A549 (cell line): ENCODE results near the gene SLC16A7. TPM values are rescaled to one million over a fixed set of nuclear protein-coding genes. Genes with fewer than 3 reads are reported as not detected.

Experiments used
- ATAC-seq, 2 experiments: fragments of 200-7000 bp in 1 of 2; fragments of >200 bp in 1 of 2; cut with Nextera tagmentation in 1 of 2; cut with Tn5 transposase in 1 of 2; 3 replicates each; pipeline versions ENCODE4 v1.8.0 to v1.9.1; 2018 to 2020; ENCODE audit warnings: mild to moderate bottlenecking in 1 of 2, moderate library complexity in 1 of 2
- CTCF ChIA-PET: fragments of 300-600 bp; sonication (Branson Sonifier 250); formaldehyde crosslinking; extraction: SDS; loops from one replicate; lab custom pipeline; 2021; ENCODE audit warnings: antibody characterized with exemption, inconsistent platforms; lab: Yijun Ruan, JAX
- POLR2A ChIA-PET: fragments of 350-600 bp; formaldehyde crosslinking; extraction: SDS; loops from one replicate; lab custom pipeline; 2021; ENCODE audit warnings: antibody characterized with exemption, inconsistent platforms; lab: Yijun Ruan, JAX
- DNase-seq, 2 experiments: peaks; one replicate each; pipeline versions ENCODE4 v3.0.0 to v3.0.0-alpha.2; 2011 to 2016; ENCODE audit warnings: low read depth in 1 of 2, low spot score in 1 of 2
- FAIRE-seq: peaks from 2 replicates; lab custom pipeline; 2011; peaks lifted over from hg19 to GRCh38; lab: Jason Lieb, UNC
- H3K27ac ChIP-seq, 2 experiments: fragments of >200 bp; sonication (Bioruptor Twin); formaldehyde crosslinking; 3 replicates each; pipeline ENCODE4 v1.5.1; 2016 to 2017
- H3K4me1 ChIP-seq: fragments of >200 bp; sonication (Bioruptor Twin); formaldehyde crosslinking; 3 replicates; pipeline ENCODE4 v1.6.1; 2016
- H3K4me2 ChIP-seq: fragments of >200 bp; sonication (Bioruptor Twin); formaldehyde crosslinking; 3 replicates; pipeline ENCODE4 v1.6.1; 2016
- H3K4me3 ChIP-seq: fragments of >200 bp; sonication (Bioruptor Twin); formaldehyde crosslinking; 3 replicates; pipeline ENCODE4 v1.5.1; 2016
- H3K9me3 ChIP-seq: fragments of >200 bp; sonication (Bioruptor Twin); formaldehyde crosslinking; 3 replicates; pipeline ENCODE4 v1.6.1; 2016
- CBX2 ChIP-seq: fragments of 200-600 bp; sonication (generic); IDR thresholded peaks from 2 replicates; pipeline ENCODE4 v1.6.1; 2016; ENCODE audit warnings: low read depth, mild to moderate bottlenecking, borderline replicate concordance
- CHD4 ChIP-seq: fragments of 200-600 bp; sonication (generic); IDR thresholded peaks from 2 replicates; pipeline ENCODE4 v1.6.1; 2016; ENCODE audit warnings: antibody characterized with exemption, mild to moderate bottlenecking, borderline replicate concordance
- CTCF ChIP-seq: fragments of >200 bp; sonication (Bioruptor Twin); formaldehyde crosslinking; IDR thresholded peaks from 3 replicates; pipeline ENCODE4 v1.5.1; 2016
- ELK1 ChIP-seq: fragments of 150-350 bp; IDR thresholded peaks from 2 replicates; pipeline ENCODE4 v1.6.1; 2014; ENCODE audit warnings: low read depth, mild to moderate bottlenecking, low read length
- EP300 ChIP-seq, 2 experiments: fragments of >200 bp; sonication (Bioruptor Twin); formaldehyde crosslinking; IDR thresholded peaks; 2 replicates in 1 of 2; 3 replicates in 1 of 2; pipeline ENCODE4 v1.6.1; 2016 to 2017
- ESRRA ChIP-seq: fragments of 150-350 bp; IDR thresholded peaks from 2 replicates; pipeline ENCODE4 v1.6.1; 2014; ENCODE audit warnings: mild to moderate bottlenecking, low read length, borderline replicate concordance
- FOSB ChIP-seq: fragments of 250-450 bp; sonication (Bioruptor Pico); IDR thresholded peaks from 2 replicates; pipeline ENCODE4 v1.5.0; 2020; ENCODE audit warnings: mild to moderate bottlenecking, moderate library complexity
- HDAC2 ChIP-seq: fragments of 200-600 bp; sonication (generic); IDR thresholded peaks from 2 replicates; pipeline ENCODE4 v1.6.1; 2016
- HEYL ChIP-seq: fragments of 250-450 bp; sonication (Bioruptor Pico); IDR thresholded peaks from 2 replicates; pipeline ENCODE4 v1.8.0; 2021; ENCODE audit warnings: mild to moderate bottlenecking, moderate library complexity
- HOXA7 ChIP-seq: fragments of 250-450 bp; sonication (Bioruptor Pico); IDR thresholded peaks from 2 replicates; pipeline ENCODE4 v1.5.0; 2020; ENCODE audit warnings: mild to moderate bottlenecking, moderate library complexity
- JUN ChIP-seq, 2 experiments: fragments of >200 bp; sonication (Bioruptor Twin); formaldehyde crosslinking; IDR thresholded peaks; 2 replicates in 1 of 2; 3 replicates in 1 of 2; pipeline ENCODE4 v1.6.1; 2016 to 2017
- KDM1A ChIP-seq: fragments of 200-600 bp; sonication (generic); IDR thresholded peaks from 2 replicates; pipeline ENCODE4 v1.6.1; 2016; ENCODE audit warnings: low read depth, mild to moderate bottlenecking
- KDM5A ChIP-seq: fragments of 200-600 bp; sonication (generic); IDR thresholded peaks from 2 replicates; pipeline ENCODE4 v1.6.1; 2016; ENCODE audit warnings: antibody characterized with exemption, mild to moderate bottlenecking
- MAFK ChIP-seq: fragments of 450-650 bp; IDR thresholded peaks from 2 replicates; pipeline ENCODE4 v1.6.1; 2014; ENCODE audit not compliant: partially characterized antibody
- MAX ChIP-seq: IDR thresholded peaks from 2 replicates; pipeline ENCODE4 v1.6.1; 2012
- MAZ ChIP-seq: fragments of 150-350 bp; IDR thresholded peaks from 2 replicates; pipeline ENCODE4 v1.6.1; 2014; ENCODE audit warnings: antibody characterized with exemption, low read depth, low read length, borderline replicate concordance
- MYC ChIP-seq: IDR thresholded peaks from 2 replicates; pipeline ENCODE4 v1.6.1; 2012; ENCODE audit warnings: mild to moderate bottlenecking, inconsistent platforms, low read length, improper control_type of control experiment, borderline replicate concordance
- NFE2L2 ChIP-seq: fragments of 150-350 bp; conservative IDR thresholded peaks from 2 replicates; pipeline ENCODE4 v1.6.1; 2014; ENCODE audit warnings: low read length
- NPAS2 ChIP-seq: fragments of 250-450 bp; sonication (Bioruptor Pico); IDR thresholded peaks from 2 replicates; pipeline ENCODE4 v1.8.0; 2022; ENCODE audit warnings: mild to moderate bottlenecking, moderate library complexity, borderline replicate concordance
- PHF8 ChIP-seq: fragments of 200-600 bp; sonication (generic); IDR thresholded peaks from 2 replicates; pipeline ENCODE4 v1.6.1; 2016; ENCODE audit warnings: low read depth, mild to moderate bottlenecking, antibody characterized with exemption, moderate library complexity, borderline replicate concordance
- RAD21 ChIP-seq, 2 experiments: fragments of >200 bp in 1 of 2; sonication (Bioruptor Twin) in 1 of 2; formaldehyde crosslinking in 1 of 2; IDR thresholded peaks in 1 of 2; conservative IDR thresholded peaks in 1 of 2; 2 replicates in 1 of 2; 3 replicates in 1 of 2; pipeline ENCODE4 v1.6.1; 2012 to 2018; ENCODE audit warnings: inconsistent platforms in 1 of 2
- RARB ChIP-seq: fragments of 250-450 bp; sonication (Bioruptor Pico); IDR thresholded peaks from 2 replicates; pipeline ENCODE4 v1.8.0; 2021; ENCODE audit warnings: mild to moderate bottlenecking, moderate library complexity
- SMC3 ChIP-seq: fragments of >200 bp; sonication (Bioruptor Twin); formaldehyde crosslinking; IDR thresholded peaks from 3 replicates; pipeline ENCODE4 v1.6.1; 2018; ENCODE audit warnings: inconsistent platforms
- TP53 ChIP-seq: fragments of 250-450 bp; sonication (Bioruptor Pico); IDR thresholded peaks from 2 replicates; pipeline ENCODE4 v1.5.0; 2021; ENCODE audit warnings: mild to moderate bottlenecking, moderate library complexity
- ZC3H11A ChIP-seq: fragments of 450-650 bp; IDR thresholded peaks from 2 replicates; pipeline ENCODE4 v1.6.1; 2014; ENCODE audit warnings: antibody characterized with exemption, mild to moderate bottlenecking
- ZNF302 ChIP-seq: fragments of 250-450 bp; sonication (Bioruptor Pico); IDR thresholded peaks from 2 replicates; pipeline ENCODE4 v1.9.0; 2021; ENCODE audit warnings: inconsistent platforms, mild to moderate bottlenecking, moderate library complexity
- WGBS: methylation state at CpG from one replicate; pipeline ENCODE4 v1.1.6; 2017; ENCODE audit errors: missing lambda C conversion rate; 5-methylcytosine and 5-hydroxymethylcytosine counted together
- polyA plus RNA-seq, 4 experiments: library from polyadenylated mRNA; depleted of rRNA in 3 of 4; stranded (reverse); fragments of >200 nt; fragmentation: RNase III in 1 of 4; extraction: RNeasy Plus Mini Kit Qiagen cat#74134 plus additional on column Dnase treatment in 1 of 4; gene quantifications; 2 replicates in 3 of 4; 3 replicates in 1 of 4; pipeline ENCODE4 v1.2.3, GENCODE V29; 2011 to 2017

SLC16A7 gene
- polyA plus RNA-seq, 2 of the 4 experiments (the other 2 are of a cell fraction) = 0.14 to 0.23 TPM

- no peak overlapping the region for H3K27ac ChIP-seq
- peak overlapping the region; percentile 56 for H3K4me2 ChIP-seq
- DNase-seq (no peak), FAIRE-seq (no peak), ATAC-seq (no peak)
- no peaks in the 10 kb centered on the region for H3K9me3 ChIP-seq
- TF ChIP-seq CHD4 (no peak), HOXA7 (CRISPR knock-in tag) (no peak), KDM1A (no peak), NFE2L2 (no peak), TP53 (CRISPR knock-in tag) (no peak), CBX2 (no peak)
- POLR2A ChIA-PET = no interaction called here
- CTCF ChIA-PET = no interaction called here
- WGBS = 27% methylated on average over 1 of the region's 1 CpG
- H3K4me3 ChIP-seq = no peak overlapping the region
- no peaks in the 10 kb centered on the region for H3K4me1 ChIP-seq
Measured at GRCh38 chr12:59803735-59804134, 207.9 kb downstream of the SLC16A7 start.

GRCh38 chr12:59808317-59808910 is 212.6 kb downstream of the SLC16A7 start:
- peak; percentile 65 for FAIRE-seq
- no peaks in the 10 kb centered on the region for H3K9me3 ChIP-seq
- no peak overlapping the region for H3K4me2 ChIP-seq
- no peaks in the 10 kb centered on the region for H3K4me1 ChIP-seq
- DNase-seq = peak; percentile 2 to 28
- TF ChIP-seq ZNF302 = no peak
- peak; percentile 48 for TF ChIP-seq MAFK
- TF ChIP-seq CTCF = peak; percentile 54
- TF ChIP-seq SMC3 = peak; percentile 62
- no peak for TF ChIP-seq HEYL
- TF ChIP-seq RAD21 (conservative IDR thresholded peaks at IDR 0.05 in 1 of 2, IDR thresholded peaks at IDR 0.05 in 1 of 2) = peak; percentile 44 to 45; a peak in 4 of 5 replicates
- POLR2A ChIA-PET = interaction anchor here (0.6 kb wide), 1 partner anchor 681 kb away, joined by 3 read pairs; no protein-coding TSS in a partner anchor
- 22% methylated on average over 3 of the region's 3 CpGs for WGBS
- H3K4me3 ChIP-seq = no peak overlapping the region
- no peak overlapping the region for H3K27ac ChIP-seq
- peak; percentile 73 to 82; a peak in 5 of 6 replicates for ATAC-seq
- CTCF ChIA-PET = interaction anchor here (0.9 to 1.7 kb wide), 4 partner anchors 10 to 1818 kb away, joined by 3 to 5 read pairs (median 3); no protein-coding TSS in a partner anchor

GRCh38 chr12:59811991-59812390 is 216.2 kb downstream of the SLC16A7 start:
- ATAC-seq = no peak
- no peak for TF ChIP-seq ZC3H11A
- TF ChIP-seq, all 56 proteins: peak for 0
- no peaks in the 10 kb centered on the region for H3K4me1 ChIP-seq
- DNase-seq (no peak), FAIRE-seq (no peak)
- no peaks in the 10 kb centered on the region for H3K9me3 ChIP-seq
- no peak overlapping the region for H3K27ac ChIP-seq
- H3K4me3 ChIP-seq = no peak overlapping the region
- POLR2A ChIA-PET = no interaction called here
- WGBS = 76% methylated on average over 14 of the region's 14 CpGs
- CTCF ChIA-PET = no interaction called here
- no peak overlapping the region for H3K4me2 ChIP-seq

- CTCF ChIA-PET = no interaction called here
- FAIRE-seq (no peak), DNase-seq (no peak), ATAC-seq (no peak)
- no peak overlapping the region for H3K4me2 ChIP-seq
- H3K9me3 ChIP-seq = no peaks in the 10 kb centered on the region
- POLR2A ChIA-PET = no interaction called here
- WGBS = 45% methylated on average over 7 of the region's 7 CpGs
- no peak overlapping the region for H3K27ac ChIP-seq
- H3K4me3 ChIP-seq = no peak overlapping the region
- TF ChIP-seq ZNF302 = no peak
- peak; percentile 72 for TF ChIP-seq MAFK
- no peaks in the 10 kb centered on the region for H3K4me1 ChIP-seq
Measured at GRCh38 chr12:59812716-59813115, 216.9 kb downstream of the SLC16A7 start.

GRCh38 chr12:59820594-59821011 is 224.8 kb downstream of the SLC16A7 start:
- no peak overlapping the region for H3K27ac ChIP-seq
- CTCF ChIA-PET = no interaction called here
- TF ChIP-seq MYC = no peak
- no peak for TF ChIP-seq KDM5A
- no peak for TF ChIP-seq PHF8
- no peak for TF ChIP-seq MAZ
- TF ChIP-seq MAX = no peak
- TF ChIP-seq ESRRA = no peak
- TF ChIP-seq RAD21 (conservative IDR thresholded peaks at IDR 0.05 in 1 of 2, IDR thresholded peaks at IDR 0.05 in 1 of 2) = no peak
- TF ChIP-seq NPAS2 = no peak
- TF ChIP-seq HDAC2 = no peak
- TF ChIP-seq ELK1 = no peak
- no peak for TF ChIP-seq EP300 (IDR thresholded peaks at IDR 0.05)
- no peak for TF ChIP-seq FOSB
- no peak for TF ChIP-seq RARB (CRISPR knock-in tag)
- no peak for TF ChIP-seq CHD4
- TF ChIP-seq JUN (IDR thresholded peaks at IDR 0.05) = no peak

More at GRCh38 chr12:59820594-59821011, 224.8 kb downstream of the SLC16A7 start:
- POLR2A ChIA-PET = no interaction called here
- no peaks in the 10 kb centered on the region for H3K9me3 ChIP-seq
- ATAC-seq = no peak
- FAIRE-seq = no peak
- H3K4me3 ChIP-seq = no peak overlapping the region
- WGBS = 4% methylated on average over 2 of the region's 2 CpGs
- H3K4me1 ChIP-seq = no peaks in the 10 kb centered on the region
- no peak overlapping the region for H3K4me2 ChIP-seq
- no peak for DNase-seq
